Middle frontal gyrus (tissue), 1 donor: Measurements from ENCODE around the gene TMEM132C.
"Not testable (repeated sequence)": the region's sequence is repeated elsewhere in the genome, so short reads cannot be mapped to it uniquely, and the experiment has no call there.

Source experiments
- DNase-seq: peaks from one replicate; pipeline ENCODE4 v3.0.0-alpha.2; 2015; ENCODE audit warnings: low spot score; ENCODE audit errors: extremely low spot score

The TMEM132C gene

DNA sequence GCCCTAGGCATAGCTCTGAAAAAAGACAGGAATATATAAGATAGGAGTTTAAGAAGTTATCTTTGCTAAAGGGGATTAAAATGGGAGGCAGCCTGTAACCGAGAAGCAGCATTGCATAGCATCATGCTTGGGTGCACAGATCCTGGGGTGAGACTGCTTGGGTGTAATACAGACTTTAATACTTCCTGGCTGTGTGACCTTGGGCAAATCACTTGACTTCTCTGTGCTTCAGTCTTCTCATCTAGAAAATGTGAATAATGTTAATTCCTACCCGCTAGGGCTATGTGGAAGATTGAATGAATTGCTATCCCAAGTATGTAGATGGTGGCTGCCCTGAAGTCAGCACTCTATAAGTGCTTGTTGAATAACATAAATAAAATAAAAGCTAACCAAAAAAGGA, 204.5 kb downstream of the TMEM132C start:
- DNase-seq = no peak

DNA sequence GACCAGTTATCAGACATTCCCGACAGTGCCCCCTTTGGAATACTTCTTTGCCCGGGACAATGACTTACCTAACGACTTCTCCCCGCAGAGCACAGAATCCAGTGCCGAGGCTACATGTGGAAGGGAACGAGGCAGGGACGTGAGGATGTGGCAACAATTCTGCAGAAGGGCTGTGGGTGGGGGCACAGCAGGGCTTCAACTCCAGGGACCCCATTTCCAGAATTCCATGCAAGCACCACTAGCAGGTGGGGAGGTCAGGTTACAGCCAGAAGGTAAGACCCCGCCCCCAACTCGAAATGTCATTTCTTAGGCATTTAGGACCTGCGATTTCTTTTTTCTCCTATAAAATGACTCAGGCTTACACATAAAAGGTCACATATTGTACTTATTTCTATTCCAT, 207.9 kb downstream of the TMEM132C start:
- no peak for DNase-seq

DNA sequence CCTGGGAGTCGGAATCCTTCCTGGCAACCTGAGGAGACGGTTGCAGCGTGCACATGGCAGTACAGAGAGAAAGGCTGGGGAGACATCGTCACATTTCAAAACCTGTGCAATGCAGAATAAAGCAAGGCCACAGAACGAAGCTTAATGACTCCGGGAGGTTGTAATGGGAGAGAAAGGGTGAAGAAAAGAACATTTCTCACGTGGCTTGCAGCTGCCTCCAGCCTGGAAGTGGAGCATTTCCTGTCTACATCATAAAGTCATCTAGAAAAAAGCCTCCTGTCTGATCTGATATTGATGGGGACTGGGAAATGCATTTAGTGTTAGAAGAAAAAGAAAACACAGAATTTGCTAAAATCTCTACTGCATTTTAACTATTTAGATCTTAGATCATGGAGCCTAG, 209.3 kb downstream of the TMEM132C start:
- DNase-seq = no peak

DNA sequence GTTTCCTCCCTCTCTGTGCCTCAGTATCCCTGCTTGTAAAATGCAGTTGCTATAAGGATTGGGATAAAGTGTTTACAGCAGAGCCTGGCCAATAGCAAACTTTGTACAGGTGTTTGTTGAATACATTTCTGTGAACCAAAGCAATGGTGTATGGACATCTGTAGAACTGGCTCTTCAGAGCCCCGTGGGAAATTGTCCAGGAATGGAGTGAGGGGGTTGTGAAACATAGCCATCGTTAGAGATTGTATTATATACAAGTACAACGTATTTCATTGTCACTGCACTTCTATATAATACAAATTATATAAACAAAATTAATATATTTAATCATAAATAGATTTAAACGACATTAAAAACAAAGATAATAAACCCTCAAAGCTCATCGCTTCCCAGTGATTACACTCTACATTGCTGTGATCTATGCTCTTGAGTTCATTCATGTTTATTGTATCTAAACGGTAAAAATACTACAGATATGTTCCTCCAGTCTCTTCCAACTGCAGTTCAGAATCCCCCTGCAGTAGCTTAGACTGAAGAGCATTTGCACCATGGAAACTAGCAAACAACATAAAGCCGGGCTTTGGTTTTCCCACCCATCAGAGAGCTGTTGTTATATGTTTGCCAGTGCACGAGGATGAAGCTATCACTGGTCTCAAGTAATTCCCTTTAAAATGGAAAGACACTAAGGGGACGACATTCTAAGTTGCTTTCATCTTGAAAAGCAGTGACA, 216.7 kb downstream of the TMEM132C start:
- DNase-seq = no peak

DNA sequence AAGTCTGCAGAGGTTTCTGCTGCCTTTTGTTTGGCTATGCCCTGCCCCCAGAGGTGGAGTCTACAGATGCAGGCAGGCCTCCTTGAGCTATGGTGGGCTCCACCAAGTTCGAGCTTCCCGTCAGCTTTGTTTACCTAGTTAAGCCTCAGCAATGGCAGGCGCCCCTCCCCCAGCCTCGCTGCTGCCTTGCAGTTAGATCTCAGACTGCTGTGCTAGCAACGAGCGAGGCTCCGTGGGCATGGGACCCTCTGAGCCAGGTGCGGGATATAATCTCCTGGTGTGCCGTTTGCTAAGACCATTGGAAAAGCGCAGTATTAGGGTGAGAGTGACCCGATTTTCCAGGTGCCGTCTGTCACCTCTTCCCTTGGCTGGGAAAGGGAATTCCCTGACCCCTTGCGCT, 230.4 kb downstream of the TMEM132C start:
- DNase-seq = not testable (repeated sequence)

DNA sequence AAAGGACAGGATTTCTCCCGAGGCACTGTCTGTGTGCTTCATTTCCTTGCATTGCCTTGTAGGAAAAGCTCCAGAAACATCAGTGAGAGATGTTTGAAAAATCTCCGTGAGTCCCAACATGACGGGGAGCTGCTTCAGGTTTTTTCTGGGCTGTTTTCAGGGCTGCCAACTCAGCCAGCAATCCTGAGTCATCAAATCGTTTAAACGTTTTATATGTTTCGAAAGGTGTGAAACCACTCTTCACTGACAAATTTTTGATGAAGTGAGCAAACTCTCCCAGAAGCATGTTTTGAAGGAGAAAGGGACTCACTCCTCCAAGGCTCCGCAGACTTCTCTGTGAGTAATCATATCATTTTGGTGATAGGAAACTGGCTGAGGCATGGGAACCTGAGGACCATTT, 240.5 kb downstream of the TMEM132C start:
- DNase-seq = no peak

DNA sequence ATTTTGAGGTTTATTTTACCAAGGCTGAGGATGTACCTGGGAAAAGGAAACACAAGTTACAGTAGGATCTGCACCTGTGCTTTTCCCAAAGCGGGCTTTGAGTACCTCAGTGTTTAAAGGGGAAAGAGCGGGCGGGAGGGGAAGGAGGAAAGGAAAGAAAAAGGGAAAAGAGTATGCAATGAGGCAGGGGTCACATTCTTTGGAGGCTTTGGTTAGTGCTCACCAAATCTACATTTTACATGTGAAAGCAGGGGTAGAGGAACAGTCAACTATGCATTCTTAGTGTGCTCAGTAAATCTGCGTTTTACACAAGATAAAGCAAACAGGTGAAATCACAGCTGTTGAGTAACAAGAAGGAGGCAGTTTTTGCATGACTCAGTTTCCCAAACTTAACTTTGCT, 242.2 kb downstream of the TMEM132C start:
- DNase-seq = no peak

DNA sequence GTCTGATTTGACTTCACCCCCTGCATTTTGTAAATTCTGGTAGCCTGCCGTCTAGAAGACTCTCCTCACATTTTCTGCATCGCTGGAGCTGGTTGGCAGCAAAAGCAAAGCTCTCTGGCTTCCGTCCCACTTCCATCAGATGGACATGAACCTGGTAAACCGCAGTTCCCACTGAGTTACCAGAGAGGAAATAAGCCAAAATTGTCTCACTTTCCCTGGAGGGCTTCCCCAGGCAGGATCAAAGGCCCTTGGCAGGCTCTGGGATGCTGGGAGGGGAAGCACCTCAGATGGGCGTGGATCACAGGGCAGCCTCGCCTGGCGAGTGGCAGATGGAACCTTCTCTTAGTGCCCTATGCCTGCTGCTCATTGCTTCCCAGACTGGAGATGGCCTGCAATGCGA, 243.5 kb downstream of the TMEM132C start:
- DNase-seq = no peak

DNA sequence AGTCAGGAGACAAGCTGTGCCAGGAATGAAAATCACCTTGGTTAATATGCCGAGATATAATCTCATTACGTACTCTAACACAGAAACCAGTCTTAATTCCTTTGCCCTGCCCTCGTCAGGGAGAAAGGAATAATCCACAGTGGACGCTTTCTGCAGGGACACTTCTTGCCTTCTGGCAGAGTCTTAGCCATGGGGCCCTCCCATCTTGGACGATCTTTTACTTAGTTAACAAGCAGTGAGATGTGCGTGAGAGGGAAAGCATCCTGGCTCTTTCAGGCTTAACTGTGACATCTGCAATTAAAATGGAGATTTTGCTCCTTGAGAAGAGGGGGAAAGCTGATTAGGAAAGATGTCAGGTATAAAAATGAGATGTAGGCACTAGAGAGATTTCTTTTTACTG, 246.4 kb downstream of the TMEM132C start:
- no peak for DNase-seq

DNA sequence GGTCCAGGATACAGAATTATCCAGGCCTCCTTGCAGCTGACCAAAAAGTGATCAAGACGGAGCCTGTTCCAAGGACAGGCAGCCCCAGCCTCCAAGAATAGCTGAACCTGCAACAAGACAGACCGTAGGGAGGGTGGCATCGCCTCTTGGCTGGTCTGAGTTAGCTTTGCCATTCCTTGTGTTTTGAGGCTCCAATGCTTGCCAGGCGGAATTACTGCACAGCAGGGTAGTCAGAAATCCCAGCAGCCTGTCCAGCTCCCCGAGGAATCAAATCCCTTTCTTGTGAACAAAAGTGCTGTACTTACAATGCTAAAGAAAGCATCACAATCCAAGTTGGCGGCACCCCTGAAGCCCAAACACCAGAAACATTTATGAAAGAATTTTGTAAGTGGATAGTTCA, 246.9 kb downstream of the TMEM132C start:
- DNase-seq = no peak

DNA sequence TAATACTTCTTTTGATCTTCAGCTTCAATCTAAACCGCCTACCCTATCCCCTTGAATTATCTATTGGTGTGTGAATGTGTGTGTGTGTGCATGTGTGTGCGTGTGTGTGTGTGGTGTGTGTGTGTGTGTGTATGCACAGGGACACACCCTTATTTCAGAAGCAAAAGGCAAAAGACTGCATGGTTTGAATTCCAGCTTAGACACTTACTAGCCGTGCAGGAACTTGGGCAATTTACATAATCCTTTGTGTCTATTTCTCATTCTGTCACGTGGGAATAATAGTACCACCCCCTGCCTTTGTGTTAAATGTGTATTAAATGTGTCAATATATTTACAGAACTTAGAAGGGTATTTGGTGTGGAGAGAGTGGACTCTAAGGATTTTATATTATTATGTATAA, 251.7 kb downstream of the TMEM132C start:
- no peak for DNase-seq

DNA sequence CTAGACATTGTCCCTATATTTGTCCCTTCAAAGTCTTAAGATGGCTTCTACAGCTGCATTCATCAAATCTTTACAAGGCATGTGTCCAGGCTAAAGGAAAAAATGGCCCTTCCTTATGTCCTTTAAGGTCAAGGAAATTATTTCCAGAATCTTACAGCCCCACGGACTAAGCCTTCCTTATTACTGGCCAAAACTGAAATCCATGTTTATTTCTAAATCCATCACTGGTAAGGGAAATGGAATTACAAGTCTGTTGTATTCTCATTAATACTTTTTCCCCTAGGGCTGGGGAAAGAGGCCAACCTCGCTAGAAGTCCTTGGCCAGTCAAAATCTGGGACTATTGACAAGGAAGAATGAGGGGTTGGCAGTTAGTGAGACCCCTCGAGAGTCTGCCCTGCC, 252.5 kb downstream of the TMEM132C start:
- DNase-seq = no peak

DNA sequence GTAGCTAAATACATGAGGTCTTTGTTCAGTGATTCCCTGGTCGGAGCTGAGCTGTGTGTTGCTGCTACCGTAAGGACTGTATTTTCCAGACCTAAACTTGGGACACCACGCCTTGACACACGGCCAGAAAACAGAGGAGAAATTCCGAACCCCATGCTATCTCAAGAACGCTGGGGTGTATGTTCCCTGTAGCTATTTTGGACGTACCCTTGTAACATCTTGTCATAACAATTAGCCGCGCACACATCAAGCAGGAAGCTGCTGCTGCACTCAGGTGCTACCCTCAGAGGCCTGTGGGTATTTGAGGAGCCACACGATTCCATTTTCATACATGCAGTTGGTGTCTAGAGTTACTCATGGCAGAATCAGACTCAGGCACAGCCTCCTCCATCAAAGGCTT, 255.0 kb downstream of the TMEM132C start:
- no peak for DNase-seq

DNA sequence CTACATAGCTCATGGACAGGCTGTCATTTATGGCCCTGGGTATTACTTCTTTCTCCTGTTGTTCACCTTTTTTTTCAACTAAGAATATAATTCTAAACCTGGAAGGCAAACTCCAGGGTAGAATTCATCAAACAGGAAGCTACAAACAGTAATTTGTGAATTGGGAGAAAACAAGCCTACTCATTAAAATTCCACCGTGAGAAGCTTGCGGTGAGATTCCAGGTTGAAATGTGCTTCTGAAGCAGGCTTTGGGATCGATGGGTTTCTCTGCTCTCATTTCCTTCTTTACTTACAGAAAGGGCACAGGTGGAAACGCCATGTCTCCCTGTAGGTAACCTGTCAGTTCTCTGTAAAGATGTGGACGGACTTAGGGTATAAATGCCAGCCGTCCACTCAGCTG, 257.5 kb downstream of the TMEM132C start:
- DNase-seq = no peak

DNA sequence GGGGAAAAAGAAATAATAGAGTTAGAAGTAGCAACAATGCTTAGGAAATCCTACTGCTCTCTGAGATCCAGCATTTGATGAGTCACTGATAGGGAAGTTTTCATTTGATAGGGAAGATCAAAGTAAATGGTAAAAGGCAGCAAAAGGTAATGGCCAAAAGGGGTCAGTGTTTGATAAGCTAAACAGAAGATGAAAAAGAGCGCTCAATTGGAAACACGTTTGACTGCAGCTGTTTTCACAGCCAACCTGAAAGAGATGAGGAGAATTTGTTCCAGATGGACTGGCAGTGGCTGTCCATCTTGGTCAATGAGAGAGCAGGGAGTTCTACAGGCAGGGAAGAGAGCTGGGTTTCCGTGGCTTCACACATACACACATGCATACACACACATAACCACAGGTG, 264.2 kb downstream of the TMEM132C start:
- no peak for DNase-seq

DNA sequence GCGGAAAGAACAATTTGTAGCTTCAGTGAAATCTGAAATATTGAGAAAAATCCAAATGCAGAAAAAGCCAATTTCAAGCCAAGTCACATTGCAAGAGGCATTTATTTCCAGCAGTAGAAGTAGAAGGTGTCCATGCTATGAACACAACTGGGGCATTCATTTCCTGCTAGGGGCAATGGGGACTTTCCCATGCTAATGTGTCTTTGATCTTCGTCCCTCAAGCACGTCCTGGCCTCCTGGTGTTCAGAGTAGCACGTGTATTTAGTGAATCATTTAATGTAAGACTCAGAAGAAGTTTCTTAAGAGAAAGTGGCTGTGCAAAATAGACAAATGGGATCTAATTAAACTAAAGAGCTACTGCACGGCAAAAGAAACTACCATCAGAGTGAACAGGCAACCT, 267.9 kb downstream of the TMEM132C start:
- DNase-seq = no peak

DNA sequence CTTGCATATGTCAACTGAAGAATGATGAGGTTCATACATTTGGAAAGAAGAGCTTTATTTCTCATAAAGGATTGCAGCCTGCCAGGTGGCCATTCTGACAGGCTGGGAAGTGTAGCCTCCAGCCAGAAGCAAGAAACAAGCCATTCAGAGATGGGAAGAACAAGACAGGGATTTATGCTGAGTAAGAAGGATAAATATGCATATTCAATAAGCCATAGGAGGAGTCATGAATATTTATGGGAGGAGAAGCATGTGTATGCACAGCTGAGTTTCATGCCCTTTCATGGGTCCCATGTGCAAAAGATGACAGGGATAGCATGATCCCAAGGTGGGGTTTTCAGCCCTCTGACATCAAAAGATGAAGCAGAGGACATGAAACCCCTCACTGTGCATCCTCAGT, 269.8 kb downstream of the TMEM132C start:
- DNase-seq = no peak

DNA sequence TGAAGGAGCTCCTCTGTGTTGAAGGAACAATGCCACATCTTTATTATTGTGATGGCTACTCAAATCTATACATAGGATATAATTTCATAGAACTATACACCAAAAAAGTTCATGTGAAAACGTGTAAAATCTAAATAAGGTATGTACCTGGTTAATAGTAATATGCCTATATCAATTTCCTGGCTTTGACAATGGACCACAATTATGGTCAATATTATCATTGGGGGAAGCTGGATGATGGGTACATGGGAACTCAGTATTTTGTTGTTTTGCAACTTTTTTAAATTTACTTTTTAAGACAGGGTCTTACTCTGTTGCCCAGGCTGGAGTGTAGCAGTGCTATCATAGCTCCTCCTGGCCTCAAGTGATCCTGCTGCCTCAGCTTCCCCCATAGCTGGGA, 270.7 kb downstream of the TMEM132C start:
- DNase-seq = no peak

DNA sequence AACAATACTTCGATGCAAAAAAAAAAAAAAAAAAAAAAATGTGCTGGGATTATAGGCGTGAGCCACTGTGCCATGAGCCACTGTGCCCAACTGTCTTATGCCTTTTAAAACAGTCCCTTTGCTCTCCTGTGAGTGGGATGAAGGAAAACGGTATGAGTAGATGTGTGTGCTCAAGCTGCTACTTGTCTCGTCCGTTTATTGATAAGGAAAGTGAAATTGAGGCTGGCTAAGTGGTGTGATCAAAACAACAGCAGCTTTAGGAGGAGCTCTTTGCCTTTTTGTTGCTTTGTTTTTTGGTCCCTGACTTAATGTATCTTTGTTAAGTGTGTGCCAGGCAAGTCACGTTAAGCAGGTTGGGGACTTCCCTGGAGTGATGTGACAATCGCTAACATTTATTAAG, 275.9 kb downstream of the TMEM132C start:
- DNase-seq = no peak

DNA sequence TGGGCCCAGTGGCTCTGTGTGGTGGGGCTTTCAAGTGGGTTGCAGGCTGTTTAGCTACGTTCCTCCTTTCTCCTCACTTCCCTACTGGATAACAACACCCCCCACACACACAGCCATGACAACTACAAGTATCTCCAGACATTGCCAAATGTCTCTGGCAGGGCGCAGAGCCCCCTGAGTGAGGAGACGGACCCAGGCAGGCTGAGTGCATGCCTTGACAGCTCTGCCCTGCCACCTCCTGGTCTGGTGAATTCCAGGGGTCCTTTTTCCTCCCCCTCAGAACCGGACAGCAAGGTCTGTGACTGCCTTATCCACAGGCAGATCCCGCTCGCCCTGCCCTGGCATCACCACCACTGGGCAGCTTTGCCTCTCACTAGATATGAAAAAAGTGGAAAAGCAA, 276.5 kb downstream of the TMEM132C start:
- no peak for DNase-seq

DNA sequence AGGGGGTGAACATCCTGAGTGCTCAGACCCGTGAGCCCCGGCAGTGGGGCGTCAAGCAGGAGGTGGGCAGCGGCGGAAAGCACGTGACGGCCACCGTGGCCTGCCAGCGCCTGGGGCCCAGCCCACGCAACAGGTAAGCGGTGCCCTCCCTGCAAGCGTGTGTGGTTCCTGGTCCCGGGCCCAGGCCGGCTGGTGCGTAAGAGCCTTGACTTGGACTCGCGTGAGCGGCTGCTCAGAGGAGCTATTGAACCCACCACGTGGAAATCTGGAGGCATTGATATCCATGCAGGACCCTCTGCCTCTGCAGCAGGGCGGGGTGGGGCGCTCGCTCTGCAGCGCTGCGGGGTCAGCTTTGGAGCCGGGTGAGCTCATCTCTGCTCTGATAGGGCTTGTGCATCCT, 277.0 kb downstream of the TMEM132C start:
- DNase-seq = no peak

DNA sequence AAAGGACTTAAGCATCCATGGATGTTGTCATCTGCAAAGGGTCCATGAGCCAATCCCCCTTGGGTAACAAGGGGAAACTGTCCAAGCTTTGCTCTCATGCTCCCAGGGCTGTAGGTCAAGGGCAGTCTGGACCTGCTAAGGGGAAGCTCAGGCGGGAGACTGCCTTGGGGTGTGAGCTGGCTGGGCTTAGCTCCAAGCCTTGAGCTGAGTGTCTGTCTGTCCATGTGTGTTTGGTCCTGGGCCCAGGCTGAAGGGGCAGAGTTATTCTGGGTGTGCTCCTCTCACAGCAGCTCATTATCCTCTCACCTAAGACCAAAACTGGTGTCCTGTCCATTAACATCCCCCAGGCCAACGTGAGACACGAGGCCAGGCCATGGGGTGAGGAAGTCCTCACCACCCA, 282.0 kb downstream of the TMEM132C start:
- no peak for DNase-seq

DNA sequence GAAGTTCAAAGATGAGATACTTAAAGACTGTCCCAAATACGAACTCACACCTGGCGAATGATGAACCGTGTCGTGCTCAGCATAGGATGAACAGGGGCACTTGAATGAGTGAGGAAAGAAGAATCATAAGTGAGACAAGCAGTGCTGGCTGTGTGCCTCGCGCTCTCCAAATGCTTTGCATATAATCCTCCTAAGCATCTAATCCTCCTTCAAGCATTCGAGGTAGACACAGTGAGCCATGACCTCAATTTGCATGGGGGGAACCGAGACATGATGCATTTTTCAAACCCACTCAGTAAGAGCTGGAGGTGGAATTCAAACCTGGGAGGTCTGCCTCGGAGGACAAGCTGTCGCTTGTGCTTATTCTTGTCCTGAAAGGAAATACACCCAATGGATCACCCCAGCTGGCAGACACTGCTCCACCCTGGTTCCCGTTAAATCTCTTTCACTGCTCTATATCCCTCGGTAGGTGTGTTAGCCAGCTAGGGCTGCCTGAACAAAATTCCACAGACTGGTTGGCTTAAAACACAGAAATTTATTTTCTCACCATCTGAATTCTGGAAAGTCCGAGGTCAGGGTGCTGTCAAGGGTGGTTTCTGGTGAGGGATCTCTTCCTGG, 282.7 kb downstream of the TMEM132C start:
- no peak for DNase-seq
